ENCODE results near the gene PAWR. TPM values are rescaled to one million over a fixed set of nuclear protein-coding genes. Genes with fewer than 3 reads are reported as not detected.

The PAWR gene
- total RNA-seq, 6 experiments from 2014 or later: 55.2 to 89.4 (median 70.5) TPM

GRCh38 chr12:79597910-79598309 is 92.9 kb downstream of the PAWR start:
- peaks cover 10% of the 10 kb centered on the region; the same call in 1 of the 2 replicates for H3K36me3 Mint-ChIP-seq (ENCODE audit: low read depth)
- H3K4me3 Mint-ChIP-seq: no peak overlapping the region
- TF ChIP-seq, protein P1, sequence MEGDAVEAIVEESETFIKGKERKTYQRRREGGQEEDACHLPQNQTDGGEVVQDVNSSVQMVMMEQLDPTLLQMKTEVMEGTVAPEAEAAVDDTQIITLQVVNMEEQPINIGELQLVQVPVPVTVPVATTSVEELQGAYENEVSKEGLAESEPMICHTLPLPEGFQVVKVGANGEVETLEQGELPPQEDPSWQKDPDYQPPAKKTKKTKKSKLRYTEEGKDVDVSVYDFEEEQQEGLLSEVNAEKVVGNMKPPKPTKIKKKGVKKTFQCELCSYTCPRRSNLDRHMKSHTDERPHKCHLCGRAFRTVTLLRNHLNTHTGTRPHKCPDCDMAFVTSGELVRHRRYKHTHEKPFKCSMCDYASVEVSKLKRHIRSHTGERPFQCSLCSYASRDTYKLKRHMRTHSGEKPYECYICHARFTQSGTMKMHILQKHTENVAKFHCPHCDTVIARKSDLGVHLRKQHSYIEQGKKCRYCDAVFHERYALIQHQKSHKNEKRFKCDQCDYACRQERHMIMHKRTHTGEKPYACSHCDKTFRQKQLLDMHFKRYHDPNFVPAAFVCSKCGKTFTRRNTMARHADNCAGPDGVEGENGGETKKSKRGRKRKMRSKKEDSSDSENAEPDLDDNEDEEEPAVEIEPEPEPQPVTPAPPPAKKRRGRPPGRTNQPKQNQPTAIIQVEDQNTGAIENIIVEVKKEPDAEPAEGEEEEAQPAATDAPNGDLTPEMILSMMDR (IDR thresholded peaks at IDR 0.05): no peak
- DNase-seq: no peak
- H3K27me3 Mint-ChIP-seq (ENCODE audit: insufficient read depth): no peaks in the 10 kb centered on the region
- H3K4me1 Mint-ChIP-seq (ENCODE audit: low read depth): no peaks in the 10 kb centered on the region
- H3K9me3 Mint-ChIP-seq: no peaks in the 10 kb centered on the region
- H3K27ac Mint-ChIP-seq: 0 out of 2 replicates have a peak overlapping the region, but pooled peaks have one; percentile 13

DNA sequence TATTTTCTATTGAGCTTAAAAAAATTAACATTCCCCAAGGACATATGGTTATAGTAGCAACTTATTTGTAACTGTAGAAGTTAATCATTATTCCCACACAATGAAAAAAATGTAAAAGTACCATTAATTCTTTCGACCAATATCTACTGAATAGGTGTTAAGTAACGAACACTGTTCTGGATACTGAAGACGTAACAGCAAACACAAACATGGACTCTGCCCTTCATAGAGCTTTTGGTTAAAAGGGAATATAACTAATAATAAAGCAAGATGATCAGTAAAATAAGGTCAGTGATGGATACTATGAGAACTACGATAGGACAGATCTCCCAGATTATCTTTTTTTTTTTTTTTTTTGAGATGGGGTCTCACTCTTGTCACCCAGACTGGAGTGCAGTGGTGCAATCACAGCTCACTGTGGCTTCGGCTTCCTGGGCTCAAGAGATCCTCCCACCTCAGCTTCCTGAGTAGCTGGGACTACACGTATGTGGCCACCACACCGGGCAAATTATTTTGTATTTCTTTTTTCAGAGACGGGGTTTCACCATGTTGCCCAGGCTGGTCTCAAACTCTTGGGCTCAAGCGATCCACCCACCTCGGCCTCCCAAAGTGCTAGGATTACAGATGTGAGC is 93.9 kb downstream of the PAWR start:
- no peaks in the 10 kb centered on the region for H3K9me3 Mint-ChIP-seq
- no peak overlapping the region for H3K27ac Mint-ChIP-seq
- no peaks in the 10 kb centered on the region; the same call in 1 of the 2 replicates for H3K36me3 Mint-ChIP-seq (ENCODE audit: low read depth)
- H3K4me1 Mint-ChIP-seq (ENCODE audit: low read depth): no peaks in the 10 kb centered on the region
- H3K27me3 Mint-ChIP-seq (ENCODE audit: insufficient read depth): no peaks in the 10 kb centered on the region
- H3K4me3 Mint-ChIP-seq: no peak overlapping the region
- DNase-seq: no peak
- TF ChIP-seq, protein P1 (IDR thresholded peaks at IDR 0.05): no peak

- Mint-ChIP-seq H3K36me3 (ENCODE audit: low read depth) (no peaks in the 10 kb centered on the region), H3K4me1 (ENCODE audit: low read depth) (no peaks in the 10 kb centered on the region), H3K27me3 (ENCODE audit: insufficient read depth) (no peaks in the 10 kb centered on the region), H3K27ac (no peak overlapping the region), H3K9me3 (no peaks in the 10 kb centered on the region), H3K4me3 (no peak overlapping the region)
- TF ChIP-seq, protein P1 (IDR thresholded peaks at IDR 0.05): no peak
- DNase-seq: no peak
Observed at GRCh38 chr12:79595273-79595672, 95.5 kb downstream of the PAWR start.

DNA sequence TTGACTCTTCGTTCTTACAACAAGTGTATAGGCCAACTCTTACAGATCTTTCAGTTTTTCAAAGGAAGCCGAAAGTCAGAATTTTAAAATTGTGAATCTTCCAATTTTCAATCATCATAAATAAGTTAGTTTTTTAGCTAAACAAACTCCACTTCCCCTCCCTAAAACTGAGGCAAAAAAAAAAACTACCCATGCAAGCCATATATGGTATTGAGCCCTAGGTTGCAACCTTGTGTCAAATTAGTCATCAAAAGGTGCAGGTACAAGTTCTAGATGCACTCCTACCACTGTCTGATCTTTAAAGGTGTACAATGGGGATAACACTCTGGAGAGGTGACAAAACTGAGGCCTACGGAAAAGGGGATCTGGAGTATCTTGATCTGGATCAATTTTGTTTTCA is 97.9 kb downstream of the PAWR start:
- Mint-ChIP-seq H3K4me3 (no peak overlapping the region), H3K4me1 (ENCODE audit: low read depth) (no peaks in the 10 kb centered on the region), H3K27me3 (ENCODE audit: insufficient read depth) (no peaks in the 10 kb centered on the region), H3K9me3 (no peaks in the 10 kb centered on the region), H3K36me3 (ENCODE audit: low read depth) (peaks cover 3% of the 10 kb centered on the region; the same call in 1 of the 2 replicates), H3K27ac (no peak overlapping the region)
- DNase-seq: no peak
- TF ChIP-seq, protein P1 (IDR thresholded peaks at IDR 0.05): no peak

DNA sequence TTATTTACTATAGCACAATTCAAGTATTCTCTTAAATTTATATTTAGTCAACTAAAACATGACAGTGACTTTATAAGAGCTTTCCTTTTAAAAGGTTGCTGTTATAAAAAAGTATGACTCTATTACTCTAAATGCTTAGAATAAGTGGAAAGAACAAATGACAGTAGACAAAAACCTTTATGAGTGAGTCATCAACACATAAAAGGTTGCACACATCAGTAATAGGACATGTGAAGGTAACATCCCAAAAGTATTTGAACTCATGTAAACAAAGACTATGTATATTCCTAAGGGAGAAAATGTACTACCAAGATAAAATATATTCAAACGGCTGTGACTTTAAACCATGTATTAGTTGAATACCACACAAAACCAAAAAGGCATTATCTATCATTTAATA is 98.8 kb downstream of the PAWR start:
- TF ChIP-seq, protein P1 (IDR thresholded peaks at IDR 0.05): no peak
- Mint-ChIP-seq H3K9me3 (no peaks in the 10 kb centered on the region), H3K27ac (no peak overlapping the region), H3K4me3 (no peak overlapping the region), H3K4me1 (ENCODE audit: low read depth) (no peaks in the 10 kb centered on the region; the same call in 1 of the 2 replicates), H3K27me3 (ENCODE audit: insufficient read depth) (no peaks in the 10 kb centered on the region), H3K36me3 (ENCODE audit: low read depth) (peaks cover 3% of the 10 kb centered on the region; the same call in 1 of the 2 replicates)
- no peak for DNase-seq
